Smooth muscle cell (in vitro differentiated cells): ENCODE measurements around the gene PAPOLA. TPM values are rescaled to one million over a fixed set of nuclear protein-coding genes. Genes with fewer than 3 reads are reported as not detected.

Experiments used
- DNase-seq: peaks from one replicate; lab custom pipeline; 2025; ENCODE audit not compliant: unreplicated experiment; lab: John Stamatoyannopoulos, UW
- H2AFZ ChIP-seq: fragments of 200-600 bp; sonication (generic); 2 replicates; pipeline ENCODE4 v1.6.0; 2016; ENCODE audit warnings: antibody characterized with exemption, low read depth, mild to moderate bottlenecking
- H3F3A ChIP-seq: fragments of 200-600 bp; sonication (generic); 2 replicates; pipeline ENCODE4 v1.6.0; 2017; ENCODE audit warnings: antibody characterized with exemption, low read depth
- H3K27ac ChIP-seq: fragments of 200-600 bp; sonication (generic); 2 replicates; pipeline ENCODE4 v1.5.1; 2016; ENCODE audit warnings: low read depth, mild to moderate bottlenecking
- H3K27me3 ChIP-seq: fragments of 200-600 bp; sonication (generic); 2 replicates; pipeline ENCODE4 v1.6.1; 2016; ENCODE audit warnings: low read depth, mild to moderate bottlenecking
- H3K36me3 ChIP-seq: fragments of 200-600 bp; sonication (generic); 2 replicates; pipeline ENCODE4 v1.5.1; 2016; ENCODE audit warnings: low read depth
- H3K4me1 ChIP-seq: fragments of 200-600 bp; sonication (generic); 2 replicates; pipeline ENCODE4 v1.5.1; 2016; ENCODE audit warnings: low read depth
- H3K4me2 ChIP-seq: fragments of 200-600 bp; sonication (generic); 2 replicates; pipeline ENCODE4 v1.6.0; 2016; ENCODE audit warnings: mild to moderate bottlenecking
- H3K4me3 ChIP-seq: fragments of 200-600 bp; sonication (generic); 2 replicates; pipeline ENCODE4 v1.5.1; 2016; ENCODE audit warnings: mild to moderate bottlenecking
- H3K79me2 ChIP-seq: fragments of 200-600 bp; sonication (generic); 2 replicates; pipeline ENCODE4 v1.6.0; 2016; ENCODE audit warnings: low read depth, mild to moderate bottlenecking
- H3K9ac ChIP-seq: fragments of 200-600 bp; sonication (generic); 2 replicates; pipeline ENCODE4 v1.6.0; 2016; ENCODE audit warnings: low read depth
- H3K9me3 ChIP-seq: fragments of 200-600 bp; sonication (generic); replicated peaks from 2 replicates; pipeline ENCODE4 v1.5.1; 2016; ENCODE audit warnings: low read depth
- H4K20me1 ChIP-seq: fragments of 200-600 bp; sonication (generic); 2 replicates; pipeline ENCODE4 v1.6.0; 2016; ENCODE audit warnings: low read depth
- CTCF ChIP-seq: fragments of 200-600 bp; sonication (generic); IDR thresholded peaks from 2 replicates; pipeline ENCODE4 v1.5.1; 2017; ENCODE audit warnings: borderline replicate concordance, mild to moderate bottlenecking, antibody characterized with exemption; ENCODE audit not compliant: insufficient read depth, poor library complexity, severe bottlenecking
- WGBS: methylation state at CpG from one replicate; pipeline ENCODE4 v1.1.7; 2016; ENCODE audit warnings: low lambda C conversion rate; 5-methylcytosine and 5-hydroxymethylcytosine counted together
- polyA plus RNA-seq: library from polyadenylated mRNA; unstranded; fragments of >200 nt; fragmentation: Nextera tagmentation; extraction: Ambion mirVana; gene quantifications from 2 replicates; pipeline ENCODE4 v1.2.1, GENCODE V29; 2016
- total RNA-seq: library from RNA; depleted of rRNA; stranded (reverse); fragments of >200 nt; gene quantifications from 2 replicates; pipeline ENCODE4 v1.2.3, GENCODE V29; 2014

The PAPOLA gene
- total and polyA plus RNA-seq, 2 experiments from 2014 or later: 109 to 137 TPM

- Histone ChIP-seq H3K9me3 (no peaks in the 10 kb centered on the region), H3K36me3 (peaks cover 5% of the 10 kb centered on the region), H3K4me2 (no peak overlapping the region), H3K4me3 (no peak overlapping the region), H4K20me1 (peaks cover 27% of the 10 kb centered on the region), H3K27ac (no peak overlapping the region), H2AFZ (no peak overlapping the region), H3K79me2 (peaks cover 11% of the 10 kb centered on the region), H3K4me1 (no peaks in the 10 kb centered on the region), H3F3A (no peaks in the 10 kb centered on the region), H3K27me3 (no peaks in the 10 kb centered on the region), H3K9ac (no peak overlapping the region)
- TF ChIP-seq CTCF: no peak
- DNase-seq: no peak
These were observed 30.4 kb downstream of the PAPOLA start for GRCh38 chr14:96532632-96533031.

GRCh38 chr14:96536807-96537206 is 34.6 kb downstream of the PAPOLA start:
- WGBS: 97% methylated on average over 1 of the region's 1 CpG
- peaks cover 5% of the 10 kb centered on the region for H3K36me3 ChIP-seq

GRCh38 chr14:96538097-96538989 is 36.2 kb downstream of the PAPOLA start:
- TF ChIP-seq CTCF: no peak
- no peak for DNase-seq
- Histone ChIP-seq H3K27me3 (no peaks in the 10 kb centered on the region), H3K27ac (no peak overlapping the region), H3K9ac (no peak overlapping the region), H2AFZ (no peak overlapping the region), H3F3A (no peaks in the 10 kb centered on the region), H4K20me1 (no peaks in the 10 kb centered on the region), H3K36me3 (peaks cover 5% of the 10 kb centered on the region), H3K4me2 (no peak overlapping the region), H3K4me3 (no peak overlapping the region), H3K79me2 (peaks cover 3% of the 10 kb centered on the region), H3K9me3 (no peaks in the 10 kb centered on the region), H3K4me1 (no peaks in the 10 kb centered on the region)
- WGBS: 96% methylated on average over 3 of the region's 3 CpGs

More at GRCh38 chr14:96536807-96537206, 34.6 kb downstream of the PAPOLA start:
- no peak overlapping the region for H3K9ac ChIP-seq
- H3K4me2 ChIP-seq: no peak overlapping the region
- no peaks in the 10 kb centered on the region for H3K9me3 ChIP-seq
- H3F3A ChIP-seq: no peaks in the 10 kb centered on the region
- DNase-seq: no peak
- no peaks in the 10 kb centered on the region for H3K79me2 ChIP-seq
- H3K4me1 ChIP-seq: no peaks in the 10 kb centered on the region
- no peak for TF ChIP-seq CTCF
- no peak overlapping the region for H3K27ac ChIP-seq
- no peaks in the 10 kb centered on the region for H3K27me3 ChIP-seq
- H3K4me3 ChIP-seq: no peak overlapping the region
- no peak overlapping the region for H2AFZ ChIP-seq
- H4K20me1 ChIP-seq: peaks cover under 1% of the 10 kb centered on the region

- Histone ChIP-seq H3K4me1 (no peaks in the 10 kb centered on the region), H3K79me2 (peaks cover 3% of the 10 kb centered on the region), H3K9ac (no peak overlapping the region), H3K9me3 (no peaks in the 10 kb centered on the region), H3K4me2 (no peak overlapping the region), H3K27ac (no peak overlapping the region), H3K36me3 (peaks cover 2% of the 10 kb centered on the region), H3K4me3 (no peak overlapping the region), H3F3A (no peaks in the 10 kb centered on the region), H3K27me3 (no peaks in the 10 kb centered on the region), H4K20me1 (no peaks in the 10 kb centered on the region), H2AFZ (no peak overlapping the region)
- no peak for TF ChIP-seq CTCF
- no peak for DNase-seq
- WGBS: 100% methylated on average over 1 of the region's 1 CpG
These were observed 36.8 kb downstream of the PAPOLA start for GRCh38 chr14:96538990-96539317.
